Measurements from ENCODE around the gene FAM83G.

The FAM83G gene

DNA sequence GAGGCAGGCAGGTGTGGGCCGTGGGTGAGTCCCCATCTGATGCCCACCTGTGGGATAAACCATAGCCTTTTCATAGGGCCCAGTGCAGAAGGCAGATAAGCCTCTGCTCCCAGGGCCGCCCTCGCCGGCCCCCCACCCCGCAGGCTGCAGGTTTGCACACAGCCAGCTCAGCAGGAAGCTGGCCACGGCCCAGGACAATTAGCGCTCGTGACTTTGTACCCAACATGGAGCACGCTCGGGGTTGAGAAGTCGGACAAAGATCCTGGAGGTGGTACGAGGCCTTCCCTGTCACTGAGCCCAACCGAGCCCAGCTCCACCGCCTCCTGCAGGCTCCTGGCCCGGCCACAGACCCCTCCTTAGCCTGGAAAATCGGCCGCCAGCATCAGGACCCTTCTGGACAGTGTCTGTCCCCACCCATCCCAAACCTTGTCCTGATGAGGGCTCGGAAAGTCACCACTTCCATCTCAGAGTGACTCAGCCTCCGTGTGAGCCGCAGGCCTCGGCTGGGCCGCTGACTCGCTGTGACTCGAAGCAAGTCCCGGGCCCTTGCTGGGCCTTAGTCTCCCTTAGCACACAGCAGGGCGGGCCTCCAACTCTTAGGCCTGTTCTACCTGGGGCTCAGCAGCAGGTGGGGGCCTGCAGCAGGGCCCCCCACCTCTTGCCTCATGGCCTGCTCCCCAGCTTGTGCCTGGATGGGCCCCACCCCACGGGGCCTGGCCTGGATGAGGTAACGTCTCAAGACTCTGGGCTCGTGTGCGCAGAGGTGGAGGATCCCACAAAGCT lies 22.7 kb downstream of the FAM83G start (continued):
- TF ChIP-seq, protein P1, sequence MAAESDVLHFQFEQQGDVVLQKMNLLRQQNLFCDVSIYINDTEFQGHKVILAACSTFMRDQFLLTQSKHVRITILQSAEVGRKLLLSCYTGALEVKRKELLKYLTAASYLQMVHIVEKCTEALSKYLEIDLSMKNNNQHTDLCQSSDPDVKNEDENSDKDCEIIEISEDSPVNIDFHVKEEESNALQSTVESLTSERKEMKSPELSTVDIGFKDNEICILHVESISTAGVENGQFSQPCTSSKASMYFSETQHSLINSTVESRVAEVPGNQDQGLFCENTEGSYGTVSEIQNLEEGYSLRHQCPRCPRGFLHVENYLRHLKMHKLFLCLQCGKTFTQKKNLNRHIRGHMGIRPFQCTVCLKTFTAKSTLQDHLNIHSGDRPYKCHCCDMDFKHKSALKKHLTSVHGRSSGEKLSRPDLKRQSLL (tag by site-specific recombination; IDR thresholded peaks at IDR 0.05) = peak; percentile 96
- TF ChIP-seq ZNF837 (tag by site-specific recombination; IDR thresholded peaks at IDR 0.05) (no peak), ZNF416 (tag by site-specific recombination; IDR thresholded peaks at IDR 0.05) (no peak), ZNF548 (tag by site-specific recombination; IDR thresholded peaks at IDR 0.05) (no peak), ZBTB7A (tag by site-specific recombination; IDR thresholded peaks at IDR 0.05; ENCODE audit: low read depth) (no peak), ZNF266 (tag by site-specific recombination; IDR thresholded peaks at IDR 0.05; ENCODE audit: low read depth) (no peak), ZNF544 (tag by site-specific recombination; IDR thresholded peaks at IDR 0.05) (no peak), ZNF354C (tag by site-specific recombination; IDR thresholded peaks at IDR 0.05; ENCODE audit: borderline replicate concordance, low read depth) (no peak), ZNF529 (tag by site-specific recombination; IDR thresholded peaks at IDR 0.05; ENCODE audit: insufficient replicate concordance) (no peak), ZNF660 (tag by site-specific recombination; IDR thresholded peaks at IDR 0.05) (0 out of 2 replicates have a peak, but pooled peaks have one; percentile 64), REPIN1 (tag by site-specific recombination; IDR thresholded peaks at IDR 0.05; ENCODE audit: low read depth) (no peak), ZNF423 (tag by site-specific recombination; IDR thresholded peaks at IDR 0.05) (peak; percentile 73), ZNF302 (tag by site-specific recombination; IDR thresholded peaks at IDR 0.05; ENCODE audit: low read depth) (no peak), ZNF658 (tag by site-specific recombination; IDR thresholded peaks at IDR 0.05) (no peak), ZNF792 (tag by site-specific recombination; IDR thresholded peaks at IDR 0.05) (no peak), ZNF558 (tag by site-specific recombination; IDR thresholded peaks at IDR 0.05) (0 out of 2 replicates have a peak, but pooled peaks have one; percentile 65), ZNF830 (tag by site-specific recombination; IDR thresholded peaks at IDR 0.05; ENCODE audit: low read depth) (no peak), ZNF664 (tag by site-specific recombination; IDR thresholded peaks at IDR 0.05) (no peak), HOXA7 (CRISPR knock-in tag; IDR thresholded peaks at IDR 0.05; ENCODE audit: borderline replicate concordance) (no peak), ZNF335 (tag by site-specific recombination; conservative IDR thresholded peaks at IDR 0.05) (peak; percentile 67), ZNF610 (tag by site-specific recombination; IDR thresholded peaks at IDR 0.05; ENCODE audit: borderline replicate concordance) (no peak), ZNF654 (tag by site-specific recombination; IDR thresholded peaks at IDR 0.05; ENCODE audit: low read depth) (no peak), SCRT1 (tag by site-specific recombination; IDR thresholded peaks at IDR 0.05; ENCODE audit: borderline replicate concordance) (no peak), ZNF2 (tag by site-specific recombination; IDR thresholded peaks at IDR 0.05) (no peak), ZNF510 (tag by site-specific recombination; IDR thresholded peaks at IDR 0.05; ENCODE audit: insufficient replicate concordance) (no peak), BCL11A (tag by site-specific recombination; IDR thresholded peaks at IDR 0.05; ENCODE audit: low read depth) (no peak), ZFP37 (tag by site-specific recombination; IDR thresholded peaks at IDR 0.05) (peak; percentile 42; the same call in 1 of the 2 replicates), ZNF184 (tag by site-specific recombination; IDR thresholded peaks at IDR 0.05) (no peak), ZNF76 (tag by site-specific recombination; IDR thresholded peaks at IDR 0.05; ENCODE audit: borderline replicate concordance, low read depth) (no peak), ZSCAN23 (tag by site-specific recombination; IDR thresholded peaks at IDR 0.05) (no peak), MEIS1 (CRISPR knock-in tag; IDR thresholded peaks at IDR 0.05; ENCODE audit: borderline replicate concordance) (no peak), ZNF621 (tag by site-specific recombination; IDR thresholded peaks at IDR 0.05) (no peak)
- TF ChIP-seq, protein P2, sequence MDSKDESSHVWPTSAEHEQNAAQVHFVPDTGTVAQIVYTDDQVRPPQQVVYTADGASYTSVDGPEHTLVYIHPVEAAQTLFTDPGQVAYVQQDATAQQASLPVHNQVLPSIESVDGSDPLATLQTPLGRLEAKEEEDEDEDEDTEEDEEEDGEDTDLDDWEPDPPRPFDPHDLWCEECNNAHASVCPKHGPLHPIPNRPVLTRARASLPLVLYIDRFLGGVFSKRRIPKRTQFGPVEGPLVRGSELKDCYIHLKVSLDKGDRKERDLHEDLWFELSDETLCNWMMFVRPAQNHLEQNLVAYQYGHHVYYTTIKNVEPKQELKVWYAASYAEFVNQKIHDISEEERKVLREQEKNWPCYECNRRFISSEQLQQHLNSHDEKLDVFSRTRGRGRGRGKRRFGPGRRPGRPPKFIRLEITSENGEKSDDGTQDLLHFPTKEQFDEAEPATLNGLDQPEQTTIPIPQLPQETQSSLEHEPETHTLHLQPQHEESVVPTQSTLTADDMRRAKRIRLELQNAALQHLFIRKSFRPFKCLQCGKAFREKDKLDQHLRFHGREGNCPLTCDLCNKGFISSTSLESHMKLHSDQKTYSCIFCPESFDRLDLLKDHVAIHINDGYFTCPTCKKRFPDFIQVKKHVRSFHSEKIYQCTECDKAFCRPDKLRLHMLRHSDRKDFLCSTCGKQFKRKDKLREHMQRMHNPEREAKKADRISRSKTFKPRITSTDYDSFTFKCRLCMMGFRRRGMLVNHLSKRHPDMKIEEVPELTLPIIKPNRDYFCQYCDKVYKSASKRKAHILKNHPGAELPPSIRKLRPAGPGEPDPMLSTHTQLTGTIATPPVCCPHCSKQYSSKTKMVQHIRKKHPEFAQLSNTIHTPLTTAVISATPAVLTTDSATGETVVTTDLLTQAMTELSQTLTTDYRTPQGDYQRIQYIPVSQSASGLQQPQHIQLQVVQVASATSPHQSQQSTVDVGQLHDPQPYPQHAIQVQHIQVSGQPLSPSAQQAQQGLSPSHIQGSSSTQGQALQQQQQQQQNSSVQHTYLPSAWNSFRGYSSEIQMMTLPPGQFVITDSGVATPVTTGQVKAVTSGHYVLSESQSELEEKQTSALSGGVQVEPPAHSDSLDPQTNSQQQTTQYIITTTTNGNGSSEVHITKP (tag by site-specific recombination; IDR thresholded peaks at IDR 0.05) = peak; percentile 78
- TF ChIP-seq, protein P3, sequence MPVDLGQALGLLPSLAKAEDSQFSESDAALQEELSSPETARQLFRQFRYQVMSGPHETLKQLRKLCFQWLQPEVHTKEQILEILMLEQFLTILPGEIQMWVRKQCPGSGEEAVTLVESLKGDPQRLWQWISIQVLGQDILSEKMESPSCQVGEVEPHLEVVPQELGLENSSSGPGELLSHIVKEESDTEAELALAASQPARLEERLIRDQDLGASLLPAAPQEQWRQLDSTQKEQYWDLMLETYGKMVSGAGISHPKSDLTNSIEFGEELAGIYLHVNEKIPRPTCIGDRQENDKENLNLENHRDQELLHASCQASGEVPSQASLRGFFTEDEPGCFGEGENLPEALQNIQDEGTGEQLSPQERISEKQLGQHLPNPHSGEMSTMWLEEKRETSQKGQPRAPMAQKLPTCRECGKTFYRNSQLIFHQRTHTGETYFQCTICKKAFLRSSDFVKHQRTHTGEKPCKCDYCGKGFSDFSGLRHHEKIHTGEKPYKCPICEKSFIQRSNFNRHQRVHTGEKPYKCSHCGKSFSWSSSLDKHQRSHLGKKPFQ (tag by site-specific recombination; IDR thresholded peaks at IDR 0.05) = no peak
- TF ChIP-seq, protein P4, sequence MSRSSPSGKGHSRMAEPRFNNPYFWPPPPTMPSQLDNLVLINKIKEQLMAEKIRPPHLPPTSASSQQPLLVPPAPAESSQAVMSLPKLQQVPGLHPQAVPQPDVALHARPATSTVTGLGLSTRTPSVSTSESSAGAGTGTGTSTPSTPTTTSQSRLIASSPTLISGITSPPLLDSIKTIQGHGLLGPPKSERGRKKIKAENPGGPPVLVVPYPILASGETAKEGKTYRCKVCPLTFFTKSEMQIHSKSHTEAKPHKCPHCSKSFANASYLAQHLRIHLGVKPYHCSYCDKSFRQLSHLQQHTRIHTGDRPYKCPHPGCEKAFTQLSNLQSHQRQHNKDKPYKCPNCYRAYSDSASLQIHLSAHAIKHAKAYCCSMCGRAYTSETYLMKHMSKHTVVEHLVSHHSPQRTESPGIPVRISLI (tag by site-specific recombination; IDR thresholded peaks at IDR 0.05) = no peak
